CD8-positive, alpha-beta memory T cell (primary cell): ENCODE data around the gene PRRC2B. TPM values are rescaled to one million over a fixed set of nuclear protein-coding genes. Genes with fewer than 3 reads are reported as not detected.
"Not testable (repeated sequence)": the region's sequence is repeated elsewhere in the genome, so short reads cannot be mapped to it uniquely, and the experiment has no call there.

Source experiments
- CTCF ChIA-PET: fragments of 350-600 bp; sonication (Branson Sonifier 250); formaldehyde crosslinking; loops from one replicate; lab custom pipeline; 2021; ENCODE audit warnings: antibody characterized with exemption; lab: Charles Lee
- POLR2A ChIA-PET: fragments of 350-600 bp; sonication (Branson Sonifier 250); formaldehyde crosslinking; loops from one replicate; lab custom pipeline; 2021; ENCODE audit warnings: antibody characterized with exemption; lab: Charles Lee
- DNase-seq, 5 donors: peaks; one replicate each; pipeline versions ENCODE4 v3.0.0 to v3.0.0-alpha.2; 2020 to 2022; ENCODE audit warnings: mixed read lengths in 1 of 5
- H3K27ac ChIP-seq: one replicate; pipeline ENCODE4 v1.7.0; 2013; ENCODE audit warnings: low read depth, mild to moderate bottlenecking, low read length, moderate library complexity
- H3K27me3 ChIP-seq: 2 replicates; pipeline ENCODE4 v1.7.0; 2013; ENCODE audit warnings: low read length, mild to moderate bottlenecking; ENCODE audit not compliant: insufficient read depth, poor library complexity, severe bottlenecking
- H3K36me3 ChIP-seq: 2 replicates; pipeline ENCODE4 v1.7.0; 2013; ENCODE audit warnings: mild to moderate bottlenecking, low read length, moderate library complexity; ENCODE audit not compliant: insufficient read depth
- H3K4me1 ChIP-seq: 2 replicates; pipeline ENCODE4 v1.7.0; 2013; ENCODE audit warnings: mild to moderate bottlenecking, low read length, moderate library complexity; ENCODE audit not compliant: insufficient read depth
- H3K4me3 ChIP-seq: 2 replicates; pipeline ENCODE4 v1.7.0; 2013; ENCODE audit warnings: mild to moderate bottlenecking, low read length
- H3K9me3 ChIP-seq: 2 replicates; pipeline ENCODE4 v1.7.0; 2013; ENCODE audit warnings: mild to moderate bottlenecking, low read length
- H3K27ac Mint-ChIP-seq, 8 donors: one replicate each; pipeline ENCODE4 v1.8.0; 2020 to 2021; ENCODE audit warnings: mixed read lengths in 8 of 8, mild to moderate bottlenecking in 6 of 8, inconsistent platforms in 3 of 8, moderate library complexity in 3 of 8
- H3K27me3 Mint-ChIP-seq, 2 donors: one replicate each; pipeline ENCODE4 v1.8.0; 2020 to 2021; ENCODE audit warnings: mixed read lengths in 2 of 2, mild to moderate bottlenecking in 1 of 2, moderate library complexity in 1 of 2
- H3K36me3 Mint-ChIP-seq, 3 donors: one replicate each; pipeline ENCODE4 v1.8.0; 2020 to 2021; ENCODE audit warnings: mixed read lengths in 3 of 3, inconsistent platforms in 1 of 3, mild to moderate bottlenecking in 1 of 3
- H3K4me1 Mint-ChIP-seq, 3 donors: one replicate each; pipeline ENCODE4 v1.8.0; 2020 to 2021; ENCODE audit warnings: mixed read lengths in 3 of 3, inconsistent platforms in 1 of 3, mild to moderate bottlenecking in 1 of 3
- H3K4me3 Mint-ChIP-seq, 7 donors: one replicate each; pipeline ENCODE4 v1.8.0; 2020 to 2021; ENCODE audit warnings: mixed read lengths in 7 of 7, mild to moderate bottlenecking in 6 of 7, moderate library complexity in 4 of 7, inconsistent platforms in 2 of 7
- H3K9me3 Mint-ChIP-seq, 5 donors: one replicate each; pipeline ENCODE4 v1.8.0; 2020 to 2022; ENCODE audit warnings: mixed read lengths in 5 of 5, mild to moderate bottlenecking in 3 of 5, moderate library complexity in 2 of 5, inconsistent platforms in 1 of 5
- polyA plus RNA-seq: library from polyadenylated mRNA; unstranded; fragments of 300-500 nt; fragmentation: Illumina TruSeq; gene quantifications from one replicate; pipeline ENCODE4 v1.2.3, GENCODE V29; 2021
- total RNA-seq, 2 experiments: library from RNA; stranded (reverse); gene quantifications; one replicate each; pipeline ENCODE4 v1.2.3, GENCODE V29; 2021

The PRRC2B gene
- total and polyA plus RNA-seq, 3 experiments from 2014 or later: 42.1 to 146 (median 146) TPM

- POLR2A ChIA-PET: no interaction called here
- H3K36me3 Mint-ChIP-seq: peaks cover 5 to 94% (median 29%) of the 10 kb centered on the region in 3 donors
- H3K27ac Mint-ChIP-seq: peak overlapping the region in 6 of 8 donors; percentile 29 to 79 (median 57)
- no peaks in the 10 kb centered on the region for H3K9me3 Mint-ChIP-seq
- H3K27me3 ChIP-seq: no peaks in the 10 kb centered on the region
- H3K4me3 Mint-ChIP-seq: no peak overlapping the region
- H3K4me3 ChIP-seq: no peak overlapping the region
- H3K36me3 ChIP-seq: peaks cover 60% of the 10 kb centered on the region
- CTCF ChIA-PET: no interaction called here
- no peak overlapping the region for H3K27ac ChIP-seq
- DNase-seq: no peak
- H3K4me1 Mint-ChIP-seq: peaks cover 15 to 32% (median 32%) of the 10 kb centered on the region in 3 donors
- peaks cover 0 to 2% of the 10 kb centered on the region in 2 donors for H3K27me3 Mint-ChIP-seq
- H3K4me1 ChIP-seq: no peaks in the 10 kb centered on the region
- no peaks in the 10 kb centered on the region for H3K9me3 ChIP-seq
These were observed 54.9 kb downstream of the PRRC2B start for GRCh38 chr9:131448818-131449217.

GRCh38 chr9:131449276-131449675 lies 55.4 kb downstream of the PRRC2B start:
- POLR2A ChIA-PET: interaction anchor here (0.8 kb wide), 1 partner anchor 77 kb away, joined by 6 read pairs; no protein-coding TSS in a partner anchor

GRCh38 chr9:131454028-131454427 lies 60.1 kb downstream of the PRRC2B start:
- ChIA-PET POLR2A (no interaction called here), CTCF (no interaction called here)
- Histone ChIP-seq H3K36me3 (peaks cover 64% of the 10 kb centered on the region), H3K4me3 (no peak overlapping the region), H3K27ac (no peak overlapping the region), H3K4me1 (no peaks in the 10 kb centered on the region), H3K9me3 (no peaks in the 10 kb centered on the region), H3K27me3 (no peaks in the 10 kb centered on the region)
- H3K9me3 Mint-ChIP-seq: no peaks in the 10 kb centered on the region
- peaks cover 10 to 36% (median 32%) of the 10 kb centered on the region in 3 donors for H3K4me1 Mint-ChIP-seq
- no peaks in the 10 kb centered on the region for H3K27me3 Mint-ChIP-seq
- DNase-seq: no peak
- peak overlapping the region in 4 of 8 donors; percentile 29 to 87 (median 40) for H3K27ac Mint-ChIP-seq
- H3K36me3 Mint-ChIP-seq: peaks cover 5 to 92% (median 29%) of the 10 kb centered on the region in 3 donors
- H3K4me3 Mint-ChIP-seq: no peak overlapping the region

More at GRCh38 chr9:131449276-131449675, 55.4 kb downstream of the PRRC2B start:
- Histone ChIP-seq H3K36me3 (peaks cover 60% of the 10 kb centered on the region), H3K9me3 (no peaks in the 10 kb centered on the region), H3K27me3 (no peaks in the 10 kb centered on the region), H3K4me3 (no peak overlapping the region), H3K4me1 (no peaks in the 10 kb centered on the region), H3K27ac (no peak overlapping the region)
- Mint-ChIP-seq H3K36me3 (peaks cover 5 to 94% (median 32%) of the 10 kb centered on the region in 3 donors), H3K4me1 (peaks cover 15 to 34% (median 32%) of the 10 kb centered on the region in 3 donors), H3K27me3 (peaks cover 0 to 2% of the 10 kb centered on the region in 2 donors), H3K9me3 (no peaks in the 10 kb centered on the region), H3K27ac (peak overlapping the region in 6 of 8 donors; percentile 29 to 79 (median 49)), H3K4me3 (no peak overlapping the region)
- DNase-seq: no peak
- CTCF ChIA-PET: no interaction called here

GRCh38 chr9:131455655-131456054 lies 61.8 kb downstream of the PRRC2B start:
- H3K36me3 ChIP-seq: peaks cover 66% of the 10 kb centered on the region
- H3K4me3 ChIP-seq, H3K4me1 ChIP-seq, H3K9me3 ChIP-seq, CTCF ChIA-PET, H3K27me3 ChIP-seq, H3K27ac ChIP-seq, H3K4me3 Mint-ChIP-seq, H3K27me3 Mint-ChIP-seq, DNase-seq, H3K9me3 Mint-ChIP-seq: not testable (repeated sequence)
- H3K36me3 Mint-ChIP-seq: peaks cover 8 to 92% (median 33%) of the 10 kb centered on the region in 3 donors
- H3K27ac Mint-ChIP-seq: peak overlapping the region in 2 of 8 donors; percentile 17 to 58
- POLR2A ChIA-PET: interaction anchor here (0.7 kb wide), 1 partner anchor 109 kb away, joined by 10 read pairs; no protein-coding TSS in a partner anchor
- peaks cover 11 to 37% (median 28%) of the 10 kb centered on the region in 3 donors for H3K4me1 Mint-ChIP-seq

- CTCF ChIA-PET: interaction anchor here (1.0 to 1.7 kb wide), 2 partner anchors 21 to 108 kb away, joined by 3 to 4 read pairs; no protein-coding TSS in a partner anchor
- peak overlapping the region in 1 of 7 donors; percentile 26 for H3K4me3 Mint-ChIP-seq
These were observed 63.9 kb downstream of the PRRC2B start for GRCh38 chr9:131457746-131458145.

GRCh38 chr9:131459056-131459455 lies 65.2 kb downstream of the PRRC2B start:
- POLR2A ChIA-PET: no interaction called here
- CTCF ChIA-PET: interaction anchor here (1.4 kb wide), 1 partner anchor 19 kb away, joined by 4 read pairs; no protein-coding TSS in a partner anchor

More at GRCh38 chr9:131457746-131458145, 63.9 kb downstream of the PRRC2B start:
- Histone ChIP-seq H3K27me3 (no peaks in the 10 kb centered on the region), H3K4me1 (no peaks in the 10 kb centered on the region), H3K27ac (no peak overlapping the region), H3K9me3 (no peaks in the 10 kb centered on the region), H3K36me3 (peaks cover 71% of the 10 kb centered on the region), H3K4me3 (no peak overlapping the region)
- Mint-ChIP-seq H3K4me1 (peaks cover 10 to 27% (median 18%) of the 10 kb centered on the region in 3 donors), H3K27me3 (no peaks in the 10 kb centered on the region), H3K36me3 (peaks cover 8 to 88% (median 39%) of the 10 kb centered on the region in 3 donors), H3K9me3 (peaks cover 0 to 1% (median 0%) of the 10 kb centered on the region in 5 donors), H3K27ac (peak overlapping the region in 3 of 8 donors; percentile 26 to 77 (median 61))
- POLR2A ChIA-PET: no interaction called here
- no peak for DNase-seq

GRCh38 chr9:131461166-131461565 lies 67.3 kb downstream of the PRRC2B start:
- H3K4me3 Mint-ChIP-seq: no peak overlapping the region
- no peaks in the 10 kb centered on the region for H3K27me3 Mint-ChIP-seq
- no peak overlapping the region for H3K27ac ChIP-seq
- no peak overlapping the region for H3K4me3 ChIP-seq
- CTCF ChIA-PET: no interaction called here
- H3K27me3 ChIP-seq: no peaks in the 10 kb centered on the region
- peaks cover 0 to 1% (median 0%) of the 10 kb centered on the region in 5 donors for H3K9me3 Mint-ChIP-seq
- H3K4me1 ChIP-seq: no peaks in the 10 kb centered on the region
- peaks cover 69% of the 10 kb centered on the region for H3K36me3 ChIP-seq
- peaks cover 8 to 18% (median 13%) of the 10 kb centered on the region in 3 donors for H3K4me1 Mint-ChIP-seq
- no peak for DNase-seq
- peaks cover 8 to 89% (median 37%) of the 10 kb centered on the region in 3 donors for H3K36me3 Mint-ChIP-seq
- POLR2A ChIA-PET: no interaction called here
- H3K9me3 ChIP-seq: no peaks in the 10 kb centered on the region
- peak overlapping the region in 7 of 8 donors; percentile 2 to 70 (median 36) for H3K27ac Mint-ChIP-seq

More at GRCh38 chr9:131459056-131459455, 65.2 kb downstream of the PRRC2B start:
- H3K27ac Mint-ChIP-seq: peak overlapping the region in 5 of 8 donors; percentile 21 to 75 (median 50)
- no peak overlapping the region for H3K27ac ChIP-seq
- H3K36me3 ChIP-seq: peaks cover 67% of the 10 kb centered on the region
- H3K4me3 ChIP-seq: no peak overlapping the region
- peaks cover 0 to 1% (median 0%) of the 10 kb centered on the region in 5 donors for H3K9me3 Mint-ChIP-seq
- no peaks in the 10 kb centered on the region for H3K27me3 Mint-ChIP-seq
- H3K36me3 Mint-ChIP-seq: peaks cover 8 to 88% (median 39%) of the 10 kb centered on the region in 3 donors
- no peaks in the 10 kb centered on the region for H3K27me3 ChIP-seq
- no peak for DNase-seq
- H3K4me1 Mint-ChIP-seq: peaks cover 8 to 21% (median 13%) of the 10 kb centered on the region in 3 donors
- peak overlapping the region in 2 of 7 donors; percentile 32 to 43 for H3K4me3 Mint-ChIP-seq
- H3K4me1 ChIP-seq: no peaks in the 10 kb centered on the region
- no peaks in the 10 kb centered on the region for H3K9me3 ChIP-seq
